Neural progenitor cell (in vitro differentiated cells): ENCODE results near the gene VPS51.

Source experiments
- EZH2 ChIP-seq: fragments of 200-600 bp; sonication (generic); IDR thresholded peaks from 2 replicates; pipeline ENCODE4 v1.6.1; 2017; ENCODE audit warnings: antibody characterized with exemption, mild to moderate bottlenecking, moderate library complexity
- TF ChIP-seq, protein P1 (sequence below): fragments of 200-600 bp; sonication (generic); IDR thresholded peaks from 2 replicates; pipeline ENCODE4 v1.5.1; 2017; ENCODE audit warnings: antibody characterized with exemption, mild to moderate bottlenecking

DNA sequence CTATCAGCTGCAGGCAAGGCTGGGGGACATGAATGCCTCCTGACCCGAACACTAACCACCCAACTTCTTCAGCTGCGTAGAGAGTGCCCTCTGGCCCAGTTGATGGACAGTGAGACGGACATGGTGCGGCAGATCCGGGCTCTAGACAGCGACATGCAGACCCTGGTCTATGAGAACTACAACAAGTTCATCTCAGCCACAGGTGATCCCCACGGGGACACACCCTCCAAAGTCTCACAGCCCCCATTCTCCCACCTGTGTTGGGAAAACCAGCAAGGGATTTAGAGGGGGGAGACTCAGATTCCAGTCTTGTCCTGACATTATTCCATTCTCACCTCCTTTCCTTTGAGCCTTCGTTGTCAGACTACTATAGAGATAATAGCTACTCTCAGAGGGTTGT, 912 bp downstream of the VPS51 start:
- TF ChIP-seq, protein P1, sequence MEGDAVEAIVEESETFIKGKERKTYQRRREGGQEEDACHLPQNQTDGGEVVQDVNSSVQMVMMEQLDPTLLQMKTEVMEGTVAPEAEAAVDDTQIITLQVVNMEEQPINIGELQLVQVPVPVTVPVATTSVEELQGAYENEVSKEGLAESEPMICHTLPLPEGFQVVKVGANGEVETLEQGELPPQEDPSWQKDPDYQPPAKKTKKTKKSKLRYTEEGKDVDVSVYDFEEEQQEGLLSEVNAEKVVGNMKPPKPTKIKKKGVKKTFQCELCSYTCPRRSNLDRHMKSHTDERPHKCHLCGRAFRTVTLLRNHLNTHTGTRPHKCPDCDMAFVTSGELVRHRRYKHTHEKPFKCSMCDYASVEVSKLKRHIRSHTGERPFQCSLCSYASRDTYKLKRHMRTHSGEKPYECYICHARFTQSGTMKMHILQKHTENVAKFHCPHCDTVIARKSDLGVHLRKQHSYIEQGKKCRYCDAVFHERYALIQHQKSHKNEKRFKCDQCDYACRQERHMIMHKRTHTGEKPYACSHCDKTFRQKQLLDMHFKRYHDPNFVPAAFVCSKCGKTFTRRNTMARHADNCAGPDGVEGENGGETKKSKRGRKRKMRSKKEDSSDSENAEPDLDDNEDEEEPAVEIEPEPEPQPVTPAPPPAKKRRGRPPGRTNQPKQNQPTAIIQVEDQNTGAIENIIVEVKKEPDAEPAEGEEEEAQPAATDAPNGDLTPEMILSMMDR = no peak
- TF ChIP-seq EZH2 = no peak
